Colonic mucosa (tissue), 4 donors: ENCODE results near the gene MRPS27. TPM values are rescaled to one million over a fixed set of nuclear protein-coding genes. Genes with fewer than 3 reads are reported as not detected.

Experiments
- DNase-seq: peaks from one replicate; pipeline ENCODE4 v3.0.0-alpha.2; 2020
- H3K27ac ChIP-seq: fragments of 200-600 bp; one replicate; pipeline ENCODE4 v1.8.0; 2021
- H3K27me3 ChIP-seq: fragments of 200-600 bp; one replicate; pipeline ENCODE4 v1.8.0; 2021
- H3K36me3 ChIP-seq: fragments of 200-600 bp; one replicate; pipeline ENCODE4 v1.8.0; 2021
- H3K4me1 ChIP-seq: fragments of 200-600 bp; one replicate; pipeline ENCODE4 v1.8.0; 2021; ENCODE audit warnings: mild to moderate bottlenecking
- H3K4me3 ChIP-seq: fragments of 200-600 bp; one replicate; pipeline ENCODE4 v1.8.0; 2021
- H3K9ac ChIP-seq, 2 donors: one replicate each; pipeline ENCODE4 v1.7.0; 2013; ENCODE audit warnings: control low read depth in 2 of 2, low read depth in 2 of 2, low read length in 2 of 2
- H3K9me3 ChIP-seq: fragments of 200-600 bp; one replicate; pipeline ENCODE4 v1.8.0; 2021
- intact Hi-C: fragments of 100-400 bp; cut with DNase I; formaldehyde crosslinking; loops from one replicate; pipeline ENCODE4 v1.14.1; 2022
- total RNA-seq, 2 donors: library from RNA; stranded (reverse); fragmentation: NEBNext Ultra II Directional in 1 of 2; extraction: Animal tissue kit (Norgen Biotek cat#: 25700) in 1 of 2; gene quantifications; one replicate each; pipeline ENCODE4 v1.2.1, GENCODE V29; 2021
- TF ChIP-seq, protein P1 (sequence below): fragments of 200-600 bp; IDR thresholded peaks from one replicate; pipeline ENCODE4 v1.8.0; 2022; ENCODE audit warnings: antibody characterized with exemption, mild to moderate bottlenecking
- donor health status: healthy.
- donor health status: DM: no; HTN: no; CAD: no.
- donor health status: DM: no; HTN: no; CAD: no.

MRPS27 gene
- total RNA-seq, 2 donors from 2014 or later = 46.3 to 56.6 TPM

DNA sequence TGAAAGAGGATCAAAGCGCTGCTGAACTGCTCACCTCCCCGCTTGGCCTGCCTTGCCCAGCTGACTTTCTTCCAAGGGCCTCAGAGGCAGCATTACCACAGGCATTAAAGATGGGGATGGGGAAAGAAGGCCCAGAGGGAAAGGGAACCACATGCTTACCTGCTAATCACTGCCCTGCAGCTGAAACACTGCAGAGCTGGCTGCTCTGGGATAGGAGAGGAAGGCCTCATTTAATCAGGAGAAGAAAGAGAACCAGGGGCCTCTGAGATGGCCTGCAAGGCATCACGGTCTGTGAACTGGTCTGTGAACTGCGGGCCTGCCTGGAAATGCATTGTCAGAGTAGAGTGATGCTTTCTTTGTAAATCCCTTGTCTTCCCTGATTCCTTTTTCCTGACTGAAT, 44.9 kb upstream of the MRPS27 start:
- H3K9me3 ChIP-seq = no peaks in the 10 kb centered on the region
- no peaks in the 10 kb centered on the region for H3K36me3 ChIP-seq
- H3K27ac ChIP-seq = no peak overlapping the region
- no peaks in the 10 kb centered on the region for H3K4me1 ChIP-seq
- no peak overlapping the region for H3K9ac ChIP-seq
- H3K27me3 ChIP-seq = no peaks in the 10 kb centered on the region
- intact Hi-C loops = loop anchor here (5.0 kb wide), 1 partner anchor 157 kb away; no protein-coding TSS in a partner anchor
- no peak overlapping the region for H3K4me3 ChIP-seq
- TF ChIP-seq, protein P1, sequence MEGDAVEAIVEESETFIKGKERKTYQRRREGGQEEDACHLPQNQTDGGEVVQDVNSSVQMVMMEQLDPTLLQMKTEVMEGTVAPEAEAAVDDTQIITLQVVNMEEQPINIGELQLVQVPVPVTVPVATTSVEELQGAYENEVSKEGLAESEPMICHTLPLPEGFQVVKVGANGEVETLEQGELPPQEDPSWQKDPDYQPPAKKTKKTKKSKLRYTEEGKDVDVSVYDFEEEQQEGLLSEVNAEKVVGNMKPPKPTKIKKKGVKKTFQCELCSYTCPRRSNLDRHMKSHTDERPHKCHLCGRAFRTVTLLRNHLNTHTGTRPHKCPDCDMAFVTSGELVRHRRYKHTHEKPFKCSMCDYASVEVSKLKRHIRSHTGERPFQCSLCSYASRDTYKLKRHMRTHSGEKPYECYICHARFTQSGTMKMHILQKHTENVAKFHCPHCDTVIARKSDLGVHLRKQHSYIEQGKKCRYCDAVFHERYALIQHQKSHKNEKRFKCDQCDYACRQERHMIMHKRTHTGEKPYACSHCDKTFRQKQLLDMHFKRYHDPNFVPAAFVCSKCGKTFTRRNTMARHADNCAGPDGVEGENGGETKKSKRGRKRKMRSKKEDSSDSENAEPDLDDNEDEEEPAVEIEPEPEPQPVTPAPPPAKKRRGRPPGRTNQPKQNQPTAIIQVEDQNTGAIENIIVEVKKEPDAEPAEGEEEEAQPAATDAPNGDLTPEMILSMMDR = no peak
- no peak for DNase-seq

DNA sequence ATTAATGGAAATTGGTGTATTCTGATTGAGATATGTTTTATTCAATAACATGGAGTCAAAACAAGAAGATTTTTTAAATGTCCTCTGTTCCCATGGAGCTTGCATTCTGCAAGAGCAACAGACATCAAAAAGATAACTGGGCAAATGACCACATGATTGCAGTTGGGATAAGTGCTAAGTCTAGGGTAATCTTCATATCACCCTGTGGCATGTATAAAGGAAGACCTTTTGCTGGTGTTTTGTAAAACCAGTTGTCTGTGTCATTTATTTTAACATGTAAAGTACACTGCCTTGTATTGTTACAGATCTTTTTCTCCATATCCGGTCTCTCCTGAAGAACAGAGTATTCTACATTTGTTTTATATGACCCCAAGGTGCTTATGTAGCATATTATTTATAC, 44.1 kb upstream of the MRPS27 start:
- Histone ChIP-seq H3K27ac (no peak overlapping the region), H3K36me3 (no peaks in the 10 kb centered on the region), H3K4me3 (no peak overlapping the region), H3K9ac (no peak overlapping the region), H3K9me3 (no peaks in the 10 kb centered on the region), H3K4me1 (no peaks in the 10 kb centered on the region), H3K27me3 (no peaks in the 10 kb centered on the region)
- TF ChIP-seq, protein P1 = no peak
- intact Hi-C loops = no loop called here
- no peak for DNase-seq

DNA sequence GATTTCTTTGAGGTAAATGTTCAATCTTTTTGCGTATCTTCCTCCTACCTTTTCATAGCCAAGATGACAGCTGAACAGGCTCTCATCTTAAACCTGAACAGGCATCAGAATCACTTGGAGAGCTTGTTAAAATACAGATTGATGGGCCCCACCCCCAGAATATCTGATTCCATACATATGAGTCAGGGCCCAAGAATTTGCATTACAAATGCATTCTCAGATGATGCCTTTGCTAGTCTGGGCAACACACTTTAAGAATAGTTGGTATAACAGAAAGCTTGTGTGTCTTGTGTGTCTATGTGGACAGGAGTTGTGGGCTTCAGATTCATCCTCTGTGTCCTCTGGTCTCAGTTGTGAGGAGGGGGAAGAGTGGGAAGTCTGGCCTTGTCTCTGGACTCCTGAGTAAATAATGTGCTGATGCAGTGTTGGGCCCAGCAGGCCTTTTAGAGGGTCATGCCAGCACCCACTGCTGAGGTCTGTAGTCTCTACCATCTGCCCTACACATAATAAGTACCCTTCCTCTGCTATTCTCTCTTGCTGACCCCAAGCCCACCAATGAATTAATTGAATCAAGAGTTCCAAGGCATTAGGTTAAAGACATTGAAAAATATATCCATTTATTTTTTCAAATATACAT, 43.2 kb upstream of the MRPS27 start:
- intact Hi-C loops = no loop called here
- Histone ChIP-seq H3K27ac (no peak overlapping the region), H3K9me3 (no peaks in the 10 kb centered on the region), H3K36me3 (no peaks in the 10 kb centered on the region), H3K9ac (no peak overlapping the region), H3K27me3 (no peaks in the 10 kb centered on the region), H3K4me3 (no peak overlapping the region), H3K4me1 (no peaks in the 10 kb centered on the region)
- TF ChIP-seq, protein P1 = no peak
- DNase-seq = no peak

DNA sequence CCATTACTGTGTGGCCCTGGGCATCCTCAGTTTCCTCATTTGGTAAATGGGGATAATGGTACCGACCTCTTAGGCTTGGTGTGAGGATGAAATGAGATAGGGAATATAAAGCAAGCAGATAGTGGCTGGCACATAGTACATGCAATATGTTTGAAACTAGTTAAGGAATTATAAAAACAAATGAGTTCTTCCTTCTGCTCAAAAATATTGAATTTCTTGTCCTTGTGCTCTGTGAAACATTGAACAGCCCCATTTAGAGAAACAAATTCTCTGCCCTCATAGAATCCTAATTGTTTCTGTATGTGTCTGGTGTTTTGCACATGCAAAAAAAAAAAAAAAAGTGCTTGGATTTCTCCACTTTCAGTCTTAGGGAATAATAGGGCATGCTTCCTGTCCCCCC, 39.8 kb upstream of the MRPS27 start:
- Histone ChIP-seq H3K9ac (no peak overlapping the region), H3K27me3 (no peaks in the 10 kb centered on the region), H3K27ac (no peak overlapping the region), H3K4me1 (no peaks in the 10 kb centered on the region), H3K4me3 (no peak overlapping the region), H3K9me3 (no peaks in the 10 kb centered on the region), H3K36me3 (no peaks in the 10 kb centered on the region)
- no peak for DNase-seq
- TF ChIP-seq, protein P1 = no peak
- intact Hi-C loops = no loop called here

DNA sequence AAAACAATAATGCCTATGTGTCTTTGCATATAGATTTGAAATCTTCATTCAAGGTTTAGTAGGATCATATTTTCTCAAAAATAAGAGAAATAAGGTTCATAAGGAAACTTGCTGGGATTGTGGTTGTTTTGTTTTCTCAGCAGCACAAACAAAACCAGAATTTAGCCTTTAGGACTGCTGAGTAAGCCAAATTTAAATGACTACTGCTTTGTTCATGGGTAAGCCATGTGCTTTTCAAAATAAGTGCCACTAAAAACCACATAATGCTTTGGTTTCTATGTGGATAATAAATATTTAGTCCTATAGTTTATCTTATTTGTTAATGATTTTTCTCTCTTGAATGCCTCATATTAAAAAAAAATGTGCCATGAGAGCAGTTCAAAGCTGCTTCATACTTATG, 38.9 kb upstream of the MRPS27 start:
- intact Hi-C loops = no loop called here
- no peaks in the 10 kb centered on the region for H3K9me3 ChIP-seq
- TF ChIP-seq, protein P1 = no peak
- no peaks in the 10 kb centered on the region for H3K36me3 ChIP-seq
- H3K4me1 ChIP-seq = no peaks in the 10 kb centered on the region
- H3K4me3 ChIP-seq = no peak overlapping the region
- H3K27me3 ChIP-seq = no peaks in the 10 kb centered on the region
- no peak overlapping the region for H3K9ac ChIP-seq
- H3K27ac ChIP-seq = no peak overlapping the region
- no peak for DNase-seq
